GM18508 (cell line): Measurements from ENCODE around the gene NECAB3.
"Not testable (repeated sequence)": the region's sequence is repeated elsewhere in the genome, so short reads cannot be mapped to it uniquely, and the experiment has no call there.

Experiments used
- ATAC-seq: cut with Tn5 transposase; IDR thresholded peaks from one replicate; pipeline ENCODE4 v1.9.1; 2021; ENCODE audit warnings: moderate number of reproducible peaks; ENCODE audit not compliant: insufficient read depth, unreplicated experiment

NECAB3 gene

DNA sequence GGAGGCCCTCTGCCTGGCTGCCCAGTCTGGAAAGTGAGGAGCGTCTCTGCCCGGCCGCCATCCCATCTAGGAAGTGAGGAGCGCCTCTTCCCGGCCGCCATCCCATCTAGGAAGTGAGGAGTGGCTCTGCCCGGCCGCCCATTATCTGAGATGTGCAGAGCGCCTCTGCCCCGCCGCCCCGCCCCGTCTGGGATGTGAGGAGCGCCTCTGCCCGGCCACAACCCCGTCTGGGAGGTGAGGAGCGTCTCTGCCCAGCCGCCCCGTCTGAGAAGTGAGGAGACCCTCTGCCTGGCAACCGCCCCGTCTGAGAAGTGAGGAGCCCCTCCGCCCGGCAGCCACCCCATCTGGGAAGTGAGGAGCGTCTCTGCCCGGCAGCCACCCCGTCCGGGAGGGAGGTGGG lies 24.7 kb upstream of the NECAB3 start:
- ATAC-seq, result not testable (repeated sequence)

DNA sequence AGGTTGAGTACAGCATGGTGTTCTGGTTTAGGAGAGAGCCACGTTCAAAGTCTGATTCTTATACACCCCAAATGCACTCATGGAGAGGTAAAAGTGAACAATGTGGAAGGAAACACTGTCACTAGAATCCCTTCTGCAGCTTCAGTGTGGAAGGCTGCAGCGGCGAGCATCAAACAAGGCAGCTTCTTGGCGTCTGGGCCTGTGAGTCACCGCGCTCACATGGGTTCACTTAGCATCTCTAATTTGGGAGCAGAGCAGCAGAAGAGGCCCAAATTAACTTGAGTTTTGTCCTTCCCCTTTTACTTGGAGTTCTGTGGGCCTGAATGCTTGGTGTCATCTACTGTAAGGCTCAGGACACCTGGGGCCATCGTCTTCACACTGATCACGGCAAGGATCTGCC lies 22.9 kb upstream of the NECAB3 start:
- no peak for ATAC-seq

DNA sequence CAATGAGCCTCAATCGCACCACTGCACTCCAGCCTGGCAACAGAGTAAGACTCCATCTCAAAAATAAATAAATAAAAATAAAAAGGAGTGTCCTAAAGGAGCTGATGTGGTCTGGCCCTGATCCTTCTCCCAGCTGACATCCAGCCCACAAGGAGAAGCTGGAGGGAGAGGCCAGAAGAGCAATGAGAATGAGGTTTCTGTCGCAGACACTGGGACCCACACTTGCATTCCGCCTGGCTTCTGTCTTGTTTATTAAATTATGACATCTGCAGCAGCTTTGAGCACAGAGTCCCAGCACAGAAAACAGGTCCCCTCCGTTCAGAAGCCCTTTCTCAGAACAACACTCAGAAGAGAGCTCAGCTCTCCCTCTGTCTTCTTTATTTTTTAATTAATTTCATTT lies 22.2 kb upstream of the NECAB3 start:
- ATAC-seq, result no peak

GRCh38 chr20:33694639-33695012 lies 20.4 kb upstream of the NECAB3 start:
- no peak for ATAC-seq

DNA sequence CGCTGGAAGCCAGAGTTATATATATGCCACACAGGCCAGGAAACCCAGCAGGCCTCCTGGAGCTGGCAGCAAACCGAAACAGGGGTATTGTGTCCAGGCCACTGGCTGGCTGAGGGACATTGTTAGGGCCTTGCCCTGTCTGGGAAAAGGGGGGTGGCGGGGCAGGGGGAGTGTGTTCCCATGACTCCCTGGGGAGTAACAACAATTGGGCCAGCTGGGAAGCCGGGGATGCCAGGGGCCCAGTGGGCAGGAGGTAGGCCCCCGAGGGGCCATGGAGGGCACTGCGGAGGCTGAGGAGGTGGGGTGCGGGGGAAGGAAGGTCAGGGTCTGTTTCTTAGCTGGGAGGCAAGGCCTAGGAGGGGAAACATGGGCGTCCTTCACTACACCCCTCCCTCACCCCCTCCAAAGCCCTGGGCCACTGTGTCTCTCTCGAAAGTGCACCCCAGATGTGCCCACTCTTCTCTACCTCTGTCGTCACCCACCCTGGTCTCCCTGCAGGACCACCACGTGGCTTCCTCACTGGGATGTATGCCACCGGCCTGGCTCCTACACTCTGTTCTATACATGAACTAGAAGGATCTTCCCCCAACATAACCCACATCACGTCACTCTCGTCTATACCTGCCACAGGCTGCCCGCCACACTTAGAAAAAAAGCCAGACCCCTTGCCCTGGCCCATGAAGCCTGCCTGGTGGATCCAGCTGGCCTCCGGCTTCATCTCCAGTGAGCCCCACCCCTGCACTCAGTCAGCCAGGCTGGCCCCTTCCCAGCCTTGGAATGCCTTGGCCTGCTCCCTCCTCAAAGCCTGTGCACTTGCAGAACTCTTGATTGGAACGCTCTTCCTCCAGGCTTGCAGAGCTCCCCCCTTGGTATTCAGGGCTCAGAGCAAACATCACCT lies 19.8 kb upstream of the NECAB3 start:
- no peak for ATAC-seq

- ATAC-seq, result no peak
Observed at GRCh38 chr20:33693289-33693688, 19.1 kb upstream of the NECAB3 start.

DNA sequence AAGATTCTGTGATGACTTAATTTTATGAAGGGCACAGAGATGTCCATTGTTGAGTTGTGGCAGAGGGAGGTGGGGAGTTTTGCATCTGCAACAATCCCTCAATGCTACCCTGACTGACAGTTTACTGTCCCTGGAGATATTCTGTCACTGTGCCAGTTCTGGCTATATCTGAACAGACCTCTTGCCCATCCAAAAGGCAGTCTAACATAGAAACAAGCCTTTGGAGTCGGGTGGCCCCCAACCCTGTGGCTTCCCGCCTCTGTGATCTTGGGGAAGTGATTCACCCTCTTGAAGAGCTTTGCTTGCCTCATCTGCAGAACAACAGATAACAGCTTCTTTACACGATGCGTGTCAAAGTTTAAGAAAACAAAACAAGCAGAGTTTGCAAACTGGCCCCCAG lies 15.7 kb upstream of the NECAB3 start:
- ATAC-seq, result no peak

DNA sequence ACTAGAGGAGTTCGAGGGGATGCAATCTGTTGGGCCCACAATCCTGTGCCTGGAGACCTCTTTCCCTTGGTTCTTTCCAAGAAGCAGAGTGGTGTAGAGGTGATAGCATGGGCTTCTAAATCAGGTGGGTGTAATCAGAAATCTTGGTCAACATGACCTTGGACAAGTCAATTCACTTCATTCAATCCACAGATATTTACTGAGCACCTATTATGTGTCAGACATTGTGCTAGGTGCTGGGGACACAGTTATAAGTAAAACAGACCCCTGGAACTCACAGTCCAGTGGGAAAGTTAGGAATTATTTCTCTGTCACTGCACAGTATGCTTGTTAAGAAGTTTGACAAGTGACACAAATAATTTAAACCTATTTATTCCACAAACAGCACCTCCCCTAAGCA lies 15.3 kb upstream of the NECAB3 start:
- no peak for ATAC-seq

DNA sequence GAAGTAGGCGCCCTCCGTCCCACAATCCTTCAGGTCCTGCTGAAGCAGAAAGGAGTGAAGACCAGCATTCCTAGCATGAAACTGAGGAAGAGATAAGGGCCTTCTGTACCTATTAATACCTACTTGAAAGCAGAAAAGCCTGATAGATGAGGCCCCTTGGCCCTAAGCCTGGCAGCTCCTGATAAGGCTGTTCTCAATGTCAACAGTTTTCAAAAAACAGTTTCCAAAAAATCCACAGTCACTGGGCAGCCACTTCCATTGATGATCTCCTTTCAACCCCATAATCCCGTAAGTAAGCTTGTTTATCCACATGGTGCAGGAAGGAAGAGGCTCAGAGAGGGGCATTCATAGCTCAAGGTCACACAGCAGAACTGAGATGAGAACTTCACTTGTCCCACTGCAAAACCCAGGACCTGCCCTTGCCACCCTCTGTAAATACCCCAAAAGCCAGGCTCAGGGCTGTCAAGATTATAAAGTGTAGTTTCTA lies 14.8 kb upstream of the NECAB3 start:
- no peak for ATAC-seq

- no peak for ATAC-seq
Observed at GRCh38 chr20:33687993-33688937, 14.0 kb upstream of the NECAB3 start.

DNA sequence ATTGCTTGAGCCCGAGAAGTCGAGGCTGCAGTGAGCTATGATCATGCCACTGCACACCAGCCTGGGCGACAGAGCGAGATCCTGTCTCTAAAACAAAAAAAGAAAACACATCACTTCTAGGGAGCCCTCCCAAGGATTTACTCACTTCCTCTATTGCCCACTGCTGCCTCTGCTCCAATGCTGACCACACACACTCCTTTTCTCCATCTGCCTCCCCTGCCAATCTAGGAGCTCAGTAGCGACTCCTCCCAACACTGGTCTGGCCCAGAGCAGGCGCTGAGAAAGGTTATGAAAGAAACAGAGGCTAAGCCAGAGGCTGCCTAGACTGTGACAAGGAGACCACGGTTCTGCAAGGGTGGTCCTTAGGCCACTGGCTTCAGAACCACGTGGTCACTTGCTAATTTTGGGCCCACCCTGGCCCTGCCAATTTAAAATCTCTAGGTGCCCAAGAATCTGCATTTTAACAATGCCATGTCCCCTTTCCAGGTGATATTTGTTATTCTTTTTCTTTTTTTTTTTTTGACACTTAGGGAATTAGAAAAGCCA lies 13.2 kb upstream of the NECAB3 start:
- ATAC-seq, result no peak

GRCh38 chr20:33686984-33687366 lies 12.7 kb upstream of the NECAB3 start:
- ATAC-seq, result no peak

GRCh38 chr20:33686100-33686983 lies 12.1 kb upstream of the NECAB3 start, which contains the start of gene E2F1:
Gene E2F1 (minus strand): TSS chr20:33686385. CDS start chr20:33686264, 121 bp downstream.
- no peak for ATAC-seq

- no peak for ATAC-seq
Observed at GRCh38 chr20:33685328-33686099, 11.3 kb upstream of the NECAB3 start.

GRCh38 chr20:33684533-33685327 lies 10.5 kb upstream of the NECAB3 start:
- no peak for ATAC-seq

DNA sequence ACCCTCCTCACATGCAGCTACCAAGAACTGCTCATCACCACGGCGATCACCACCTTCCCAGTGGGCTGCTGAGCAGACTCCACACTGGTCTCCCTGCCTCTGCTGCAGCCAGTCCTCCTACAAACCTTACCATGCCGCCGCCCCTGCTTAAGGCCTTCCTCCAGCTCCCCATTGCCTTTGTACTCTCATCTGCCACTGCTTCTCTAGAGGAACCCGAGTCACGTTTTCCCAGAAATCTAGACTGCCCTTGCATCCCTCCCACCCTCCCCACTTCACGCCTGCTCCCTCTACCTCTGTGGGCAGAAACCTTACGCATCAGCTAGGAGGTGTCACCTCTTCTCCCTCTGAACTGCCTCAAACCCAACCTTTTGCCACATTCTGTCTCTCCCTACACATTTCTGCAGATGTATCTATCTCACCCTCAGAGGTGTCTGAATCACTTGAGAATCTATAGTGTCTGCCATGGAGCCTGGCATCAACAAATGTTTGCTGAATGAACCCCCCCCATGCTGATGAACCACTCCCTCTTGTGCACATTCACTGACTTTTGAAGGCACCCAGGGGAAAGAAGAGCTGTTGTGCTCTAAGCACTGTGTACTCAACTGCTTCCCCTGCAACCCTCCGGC lies 7.6 kb upstream of the NECAB3 start:
- no peak for ATAC-seq

GRCh38 chr20:33681288-33681687 lies 7.1 kb upstream of the NECAB3 start:
- ATAC-seq, result no peak

DNA sequence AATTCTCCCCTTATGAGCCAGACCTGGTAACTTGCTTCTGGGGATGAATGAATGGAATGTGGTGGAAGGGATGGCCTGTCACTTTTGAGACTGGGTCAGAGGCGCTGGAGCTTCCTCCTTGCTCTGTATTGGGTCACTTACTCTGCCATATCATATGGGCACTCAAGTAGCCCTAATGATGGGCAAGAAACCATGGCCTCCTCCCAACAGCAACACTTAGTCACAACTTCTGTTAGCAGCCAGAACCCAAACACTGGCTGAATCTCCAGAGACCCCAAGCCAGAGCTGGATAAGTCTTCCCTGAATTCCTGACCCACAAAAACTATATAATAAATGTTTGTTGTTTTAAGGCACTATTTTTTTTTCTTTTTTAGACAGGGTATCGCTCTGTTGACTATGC lies 6.5 kb upstream of the NECAB3 start:
- ATAC-seq, result no peak
